Prostate gland (tissue), 2 donors: ENCODE results near the gene EGLN1. TPM values are rescaled to one million over a fixed set of nuclear protein-coding genes. Genes with fewer than 3 reads are reported as not detected.
"Not testable (repeated sequence)": the region's sequence is repeated elsewhere in the genome, so short reads cannot be mapped to it uniquely, and the experiment has no call there.

Source experiments
- DNase-seq: peaks from one replicate; pipeline ENCODE4 v3.0.0-alpha.2; 2019; ENCODE audit warnings: low spot score
- H3K27ac ChIP-seq, 2 donors: fragments of 200-600 bp; sonication (generic); 2 replicates each; pipeline ENCODE4 v1.5.1; 2017 to 2019
- H3K27me3 ChIP-seq: fragments of 200-600 bp; sonication (generic); replicated peaks from 2 replicates; pipeline ENCODE4 v1.5.1; 2019; ENCODE audit not compliant: insufficient read depth
- H3K36me3 ChIP-seq, 2 donors: fragments of 200-600 bp; sonication (generic); 1 replicate in 1 of 2; 2 replicates in 1 of 2; pipeline versions ENCODE4 v1.5.1 to v1.8.1; 2017 to 2019
- H3K4me1 ChIP-seq: fragments of 200-600 bp; sonication (generic); replicated peaks from 2 replicates; pipeline ENCODE4 v1.5.1; 2019
- H3K4me3 ChIP-seq, 2 donors: fragments of 200-600 bp; sonication (generic); 2 replicates each; pipeline ENCODE4 v1.5.1; 2017 to 2019
- H3K9me3 ChIP-seq: fragments of 200-600 bp; sonication (generic); 2 replicates; pipeline ENCODE4 v1.5.1; 2017
- CTCF ChIP-seq, 4 experiments: fragments of 200-600 bp in 2 of 4; fragments of 450-650 bp in 2 of 4; sonication (generic) in 2 of 4; IDR thresholded peaks; 1 replicate in 3 of 4; 2 replicates in 1 of 4; pipeline ENCODE4 v1.5.1; 2016 to 2019; ENCODE audit warnings: antibody characterized with exemption in 4 of 4, mild to moderate bottlenecking in 2 of 4, moderate library complexity in 2 of 4
- POLR2A ChIP-seq: fragments of 450-650 bp; IDR thresholded peaks from one replicate; pipeline ENCODE4 v1.6.1; 2016; ENCODE audit warnings: antibody characterized with exemption, mild to moderate bottlenecking
- POLR2AphosphoS5 ChIP-seq: sonication (generic); formaldehyde crosslinking; IDR thresholded peaks from one replicate; pipeline ENCODE4 v1.6.1; 2017; ENCODE audit warnings: antibody characterized with exemption
- WGBS: methylation state at CpG from one replicate; pipeline ENCODE4 v1.1.5; 2018; 5-methylcytosine and 5-hydroxymethylcytosine counted together
- intact Hi-C: fragments of 100-400 bp; cut with DNase I; formaldehyde crosslinking; loops from one replicate; pipeline ENCODE4 v1.14.2; 2022
- total RNA-seq, 2 donors: library from RNA; depleted of rRNA; stranded (reverse); fragments of >200 nt; gene quantifications; one replicate each; pipeline ENCODE4 v1.1.0, GENCODE V29; 2016

Gene EGLN1
- total RNA-seq, 2 donors from 2014 or later = 32.2 to 61.5 TPM

GRCh38 chr1:231353086-231353485, 69.0 kb downstream of the EGLN1 start:
- TF ChIP-seq CTCF (IDR thresholded peaks at IDR 0.05) (no peak), POLR2AphosphoS5 (no peak), POLR2A (no peak)
- intact Hi-C loops = no loop called here
- WGBS = 73% methylated on average over 2 of the region's 2 CpGs
- DNase-seq = no peak
- Histone ChIP-seq H3K4me3 (no peak overlapping the region), H3K27ac (no peak overlapping the region), H3K9me3 (no peaks in the 10 kb centered on the region), H3K36me3 (no peaks in the 10 kb centered on the region), H3K4me1 (no peaks in the 10 kb centered on the region), H3K27me3 (no peaks in the 10 kb centered on the region)

GRCh38 chr1:231351816-231352215, 70.3 kb downstream of the EGLN1 start:
- no peak for DNase-seq
- 76% methylated on average over 2 of the region's 2 CpGs for WGBS
- TF ChIP-seq CTCF (IDR thresholded peaks at IDR 0.05) = no peak
- no peak for TF ChIP-seq POLR2A
- TF ChIP-seq POLR2AphosphoS5 = no peak
- H3K4me3 ChIP-seq = no peak overlapping the region
- no peaks in the 10 kb centered on the region for H3K36me3 ChIP-seq
- no peaks in the 10 kb centered on the region for H3K4me1 ChIP-seq
- H3K27ac ChIP-seq = no peak overlapping the region
- intact Hi-C loops = no loop called here
- H3K9me3 ChIP-seq = no peaks in the 10 kb centered on the region
- no peaks in the 10 kb centered on the region for H3K27me3 ChIP-seq

- H3K4me1 ChIP-seq, intact Hi-C loops, H3K27ac ChIP-seq, DNase-seq, H3K9me3 ChIP-seq, H3K4me3 ChIP-seq, H3K27me3 ChIP-seq, H3K36me3 ChIP-seq: not testable (repeated sequence)
- WGBS = 96% methylated on average over 1 of the region's 1 CpG
Observed at GRCh38 chr1:231348856-231349255, 73.2 kb downstream of the EGLN1 start.

GRCh38 chr1:231348442-231348841, 73.6 kb downstream of the EGLN1 start:
- DNase-seq = no peak
- H3K9me3 ChIP-seq = no peaks in the 10 kb centered on the region
- H3K36me3 ChIP-seq = no peaks in the 10 kb centered on the region
- no peak overlapping the region for H3K4me3 ChIP-seq
- no peak overlapping the region for H3K27ac ChIP-seq
- no peaks in the 10 kb centered on the region for H3K4me1 ChIP-seq
- WGBS = 96% methylated on average over 4 of the region's 4 CpGs
- TF ChIP-seq POLR2A = no peak
- H3K27me3 ChIP-seq = no peaks in the 10 kb centered on the region
- intact Hi-C loops = no loop called here

GRCh38 chr1:231347961-231348360, 74.1 kb downstream of the EGLN1 start:
- 89% methylated on average over 4 of the region's 4 CpGs for WGBS
- TF ChIP-seq POLR2AphosphoS5 (no peak), CTCF (IDR thresholded peaks at IDR 0.05) (no peak)
- Histone ChIP-seq H3K27ac (no peak overlapping the region), H3K27me3 (no peaks in the 10 kb centered on the region), H3K4me3 (no peak overlapping the region), H3K36me3 (no peaks in the 10 kb centered on the region), H3K4me1 (no peaks in the 10 kb centered on the region), H3K9me3 (no peaks in the 10 kb centered on the region)
- intact Hi-C loops = no loop called here
- DNase-seq = no peak

- WGBS = 64% methylated on average over 6 of the region's 6 CpGs
- no peak overlapping the region for H3K27ac ChIP-seq
Observed at GRCh38 chr1:231340328-231341013, 81.6 kb downstream of the EGLN1 start.

More at GRCh38 chr1:231340328-231341013, 81.6 kb downstream of the EGLN1 start:
- no peak for DNase-seq
- H3K9me3 ChIP-seq = no peaks in the 10 kb centered on the region
- intact Hi-C loops = no loop called here
- H3K36me3 ChIP-seq = no peaks in the 10 kb centered on the region
- TF ChIP-seq POLR2AphosphoS5 = no peak
- TF ChIP-seq CTCF (IDR thresholded peaks at IDR 0.05) = no peak
- no peak for TF ChIP-seq POLR2A
- H3K4me3 ChIP-seq = no peak overlapping the region
- H3K4me1 ChIP-seq = peaks cover 7% of the 10 kb centered on the region
- H3K27me3 ChIP-seq = no peaks in the 10 kb centered on the region
